K562 (cell line): ENCODE measurements around the gene ZBTB7A. TPM values are rescaled to one million over a fixed set of nuclear protein-coding genes. Genes with fewer than 3 reads are reported as not detected.

Experiments
- ATAC-seq: fragments of 200-7000 bp; cut with Tn5 transposase; 3 replicates; pipeline ENCODE4 v1.9.1; 2020; ENCODE audit warnings: moderate library complexity
- BruUV-seq: library from RNA; stranded (reverse); fragments of 400-500 nt; replicated peaks from 2 replicates; lab custom pipeline; 2021; lab: Mats Ljungman, UMichigan
- CTCF ChIA-PET: fragments of 300-600 bp; formaldehyde crosslinking; extraction: SDS; loops from one replicate; lab custom pipeline; 2021; ENCODE audit warnings: low intra/inter-chr PET ratio; lab: Yijun Ruan, JAX
- POLR2A ChIA-PET: fragments of 300-600, 350-650 bp; sonication (Branson Sonifier 250); formaldehyde crosslinking; extraction: SDS; loops from one replicate; lab custom pipeline; 2021; ENCODE audit warnings: antibody characterized with exemption, inconsistent platforms; lab: Yijun Ruan, JAX
- DNase-seq, 4 experiments: peaks; one replicate each; pipeline versions ENCODE4 v3.0.0 to v3.0.0-alpha.2; 2011 to 2018; ENCODE audit warnings: low spot score in 3 of 4, mixed read lengths in 3 of 4; ENCODE audit errors: extremely low read depth in 1 of 4
- FAIRE-seq: peaks from 2 replicates; lab custom pipeline; 2011; peaks lifted over from hg19 to GRCh38; lab: Jason Lieb, UNC
- H2AFZ ChIP-seq: 2 replicates; pipeline ENCODE4 v1.6.0; 2011; ENCODE audit warnings: low read depth, low read length, control low read depth, inconsistent platforms
- H3K27ac ChIP-seq: fragments of 200-600 bp; 3 replicates; pipeline ENCODE4 v1.8.0; 2011; ENCODE audit warnings: low read depth, mild to moderate bottlenecking, control low read depth, inconsistent platforms, low read length, moderate library complexity, mixed read lengths; ENCODE audit errors: extremely low read depth
- H3K27me3 ChIP-seq, 2 experiments: fragments of 300-600 bp in 1 of 2; 2 replicates in 1 of 2; 3 replicates in 1 of 2; pipeline versions ENCODE4 v1.6.0 to v1.8.0; 2011; ENCODE audit warnings: inconsistent platforms in 2 of 2, low read length in 2 of 2, mild to moderate bottlenecking in 1 of 2, mixed read lengths in 1 of 2, moderate library complexity in 1 of 2; ENCODE audit not compliant: control insufficient read depth in 2 of 2, insufficient read depth in 2 of 2
- H3K36me3 ChIP-seq: fragments of 300-600 bp; 3 replicates; pipeline ENCODE4 v1.8.0; 2011; ENCODE audit warnings: mild to moderate bottlenecking, low read length, inconsistent platforms; ENCODE audit not compliant: control insufficient read depth, insufficient read depth
- H3K4me1 ChIP-seq, 2 experiments: fragments of 200-600 bp in 1 of 2; replicated peaks in 1 of 2; 2 replicates in 1 of 2; 3 replicates in 1 of 2; pipeline versions ENCODE4 v1.5.1 to v1.8.0; 2011; ENCODE audit warnings: inconsistent platforms in 2 of 2, low read length in 2 of 2, mild to moderate bottlenecking in 1 of 2, mixed read lengths in 1 of 2, moderate library complexity in 1 of 2; ENCODE audit not compliant: control insufficient read depth in 2 of 2, insufficient read depth in 2 of 2
- H3K4me2 ChIP-seq: 2 replicates; pipeline ENCODE4 v1.6.1; 2011; ENCODE audit warnings: low read length, control low read depth, inconsistent platforms, mixed read lengths; ENCODE audit not compliant: insufficient read depth
- H3K4me3 ChIP-seq: fragments of 200-600 bp; sonication (generic), shearing (Covaris generic); 2 replicates; pipeline ENCODE4 v1.5.1; 2016; ENCODE audit warnings: control low read depth, inconsistent platforms
- H3K79me2 ChIP-seq: fragments of 200-600 bp; 3 replicates; pipeline ENCODE4 v1.8.0; 2011; ENCODE audit warnings: low read length, inconsistent platforms; ENCODE audit not compliant: control insufficient read depth, insufficient read depth
- H3K9ac ChIP-seq, 2 experiments: 2 replicates each; pipeline versions ENCODE4 v1.6.0 to v1.6.1; 2011; ENCODE audit warnings: low read depth in 2 of 2, low read length in 2 of 2, control low read depth in 1 of 2, inconsistent platforms in 1 of 2, mild to moderate bottlenecking in 1 of 2, mixed read lengths in 1 of 2; ENCODE audit not compliant: insufficient read depth in 1 of 2
- H3K9me1 ChIP-seq: one replicate; pipeline ENCODE4 v1.6.0; 2011; ENCODE audit warnings: inconsistent platforms, mild to moderate bottlenecking, low read length, moderate library complexity; ENCODE audit not compliant: control insufficient read depth, insufficient read depth
- H3K9me3 ChIP-seq: replicated peaks from 2 replicates; pipeline ENCODE4 v1.5.1; 2011; ENCODE audit warnings: low read depth, low read length, inconsistent platforms; ENCODE audit not compliant: control insufficient read depth, insufficient read depth
- H4K20me1 ChIP-seq: replicated peaks from 2 replicates; pipeline ENCODE4 v1.6.1; 2011; ENCODE audit warnings: low read length, inconsistent platforms, mixed read lengths; ENCODE audit not compliant: control insufficient read depth, insufficient read depth
- ERF ChIP-seq: fragments of 450-650 bp; formaldehyde crosslinking; IDR thresholded peaks from 2 replicates; pipeline ENCODE4 v1.4.0; 2020; ENCODE audit warnings: mild to moderate bottlenecking, mixed read lengths
- MCM5 ChIP-seq: fragments of 450-650 bp; IDR thresholded peaks from 2 replicates; pipeline ENCODE4 v1.6.1; 2016; ENCODE audit warnings: low read depth
- MTA3 ChIP-seq: fragments of 450-650 bp; formaldehyde crosslinking; IDR thresholded peaks from 2 replicates; pipeline ENCODE4 v1.6.1; 2017; ENCODE audit warnings: mild to moderate bottlenecking, borderline replicate concordance
- PHF8 ChIP-seq: fragments of 200-600 bp; sonication (generic); IDR thresholded peaks from 2 replicates; pipeline ENCODE4 v1.6.1; 2012; ENCODE audit warnings: mixed run types, mild to moderate bottlenecking, inconsistent platforms, low read length, moderate library complexity, borderline replicate concordance
- PML ChIP-seq: IDR thresholded peaks from 2 replicates; pipeline ENCODE4 v1.6.1; 2012; ENCODE audit warnings: low read length, inconsistent platforms
- POLR2G ChIP-seq: fragments of 200-400 bp; formaldehyde crosslinking; IDR thresholded peaks from 2 replicates; pipeline ENCODE4 v1.6.1; 2017; ENCODE audit warnings: low read depth, mild to moderate bottlenecking, antibody characterized with exemption, low read length, moderate library complexity
- RAD51 ChIP-seq: fragments of 450-650 bp; IDR thresholded peaks from 2 replicates; pipeline ENCODE4 v1.7.1; 2016; ENCODE audit warnings: low read depth, mild to moderate bottlenecking, borderline replicate concordance
- RBBP5 ChIP-seq: fragments of 200-600 bp; sonication (generic); IDR thresholded peaks from 2 replicates; pipeline ENCODE4 v1.6.1; 2012; ENCODE audit warnings: borderline replicate concordance, mild to moderate bottlenecking, low read length, control low read depth, inconsistent platforms; ENCODE audit not compliant: insufficient read depth, poor library complexity, severe bottlenecking
- SRF ChIP-seq, 2 experiments: fragments of 250-450, 450-650 bp in 1 of 2; sonication (Bioruptor Pico) in 1 of 2; sonication (generic) in 1 of 2; formaldehyde crosslinking; IDR thresholded peaks; 2 replicates each; pipeline versions ENCODE4 v1.5.0 to v1.5.1; 2020 to 2022; ENCODE audit warnings: mild to moderate bottlenecking in 1 of 2, missing genetic modification reagents in 1 of 2
- SRSF7 ChIP-seq: fragments of 200-400 bp; formaldehyde crosslinking; optimal IDR thresholded peaks from 2 replicates; pipeline ENCODE3; 2017; ENCODE audit warnings: mild to moderate bottlenecking, low read depth, low read length
- TCFL5 ChIP-seq: fragments of 250-450 bp; sonication (Bioruptor Pico); conservative IDR thresholded peaks from 2 replicates; pipeline ENCODE4 v1.6.1; 2021; ENCODE audit warnings: mild to moderate bottlenecking, moderate library complexity, matching md5 sums
- ZEB2 ChIP-seq: fragments of 450-650 bp; IDR thresholded peaks from 2 replicates; pipeline ENCODE4 v1.6.1; 2016
- ZNF551 ChIP-seq: fragments of 250-450 bp; sonication (Bioruptor Pico); IDR thresholded peaks from 2 replicates; pipeline ENCODE4 v1.5.0; 2021; ENCODE audit warnings: mild to moderate bottlenecking, moderate library complexity
- ZNF584 ChIP-seq: fragments of 200-800 bp; sonication (Bioruptor generic); IDR thresholded peaks from 2 replicates; pipeline ENCODE4 v1.6.1; 2016; ENCODE audit warnings: low read depth, mild to moderate bottlenecking, missing genetic modification characterization, missing compliant biosample characterization
- ZNF644 ChIP-seq: fragments of 200-800 bp; sonication (Bioruptor generic); IDR thresholded peaks from 2 replicates; pipeline ENCODE4 v1.6.1; 2016; ENCODE audit warnings: low read depth, missing genetic modification characterization, missing compliant biosample characterization
- ZSCAN29 ChIP-seq: fragments of 450-650 bp; IDR thresholded peaks from 2 replicates; pipeline ENCODE4 v1.6.1; 2017
- WGBS: fragments of 100-300 bp; shearing (Covaris generic); methylation state at CpG from one replicate; pipeline ENCODE4 v1.1.6; 2016; ENCODE audit warnings: low coverage, mixed read lengths; ENCODE audit not compliant: insufficient coverage; ENCODE audit errors: missing lambda C conversion rate; 5-methylcytosine and 5-hydroxymethylcytosine counted together
- in situ Hi-C: fragments of 300-500 bp; cut with MboI; formaldehyde crosslinking; loops from 4 replicates; pipeline ENCODE4 v1.15.0; 2018; ENCODE audit warnings: inconsistent platforms, mixed read lengths
- intact Hi-C: fragments of 100-400 bp; cut with micrococcal nuclease; formaldehyde crosslinking; loops from 2 replicates; pipeline ENCODE4 v1.14.2; 2022
- polyA plus RNA-seq, 8 experiments: library from polyadenylated mRNA; depleted of rRNA in 4 of 8; stranded (reverse) in 5 of 8; unstranded in 3 of 8; fragments of >200 nt; fragmentation: Nextera tagmentation in 2 of 8; fragmentation: Illumina TruSeq in 1 of 8; extraction: Ambion mirVana in 2 of 8; extraction: Trizol in 1 of 8; gene quantifications; 2 replicates each; pipeline versions ENCODE4 v1.2.1 to v1.2.3, GENCODE V29; 2011 to 2014; ENCODE audit warnings: inconsistent platforms in 1 of 8, missing spikeins in 1 of 8
- total RNA-seq, 7 experiments: library from RNA; depleted of rRNA in 6 of 7; stranded (reverse); fragments of >200 nt in 6 of 7; fragmentation: Illumina TruSeq in 2 of 7; extraction: Trizol in 2 of 7; gene quantifications; 2 replicates each; pipeline versions ENCODE4 v1.2.1 to v1.2.3, GENCODE V29; 2011 to 2021; ENCODE audit warnings: low replicate concordance in 1 of 7
- TF ChIP-seq, protein P1 (sequence below): fragments of 450-650 bp; formaldehyde crosslinking; IDR thresholded peaks from 2 replicates; pipeline ENCODE4 v1.4.0; 2020; ENCODE audit warnings: mild to moderate bottlenecking
- TF ChIP-seq, protein P2 (sequence below): fragments of 250-450 bp; sonication (Bioruptor Pico); IDR thresholded peaks from 2 replicates; pipeline ENCODE4 v1.8.0; 2022; ENCODE audit warnings: moderate library complexity, mild to moderate bottlenecking, inconsistent platforms
- TF ChIP-seq, protein P3 (sequence below): fragments of 200-800 bp; sonication (Bioruptor generic); IDR thresholded peaks from 2 replicates; pipeline ENCODE4 v1.6.1; 2017; ENCODE audit warnings: missing genetic modification characterization, missing compliant biosample characterization
- TF ChIP-seq, protein P4 (sequence below): fragments of 250-450 bp; sonication (Bioruptor Pico); IDR thresholded peaks from 2 replicates; pipeline ENCODE4 v1.6.1; 2021; ENCODE audit warnings: mild to moderate bottlenecking

ZBTB7A gene
- total and polyA plus RNA-seq, 9 of the 15 experiments (the other 6 are each of a cell fraction or from before 2014, with no cell fraction given) = 0.11 to 34.0 (median 4.6) TPM

DNA sequence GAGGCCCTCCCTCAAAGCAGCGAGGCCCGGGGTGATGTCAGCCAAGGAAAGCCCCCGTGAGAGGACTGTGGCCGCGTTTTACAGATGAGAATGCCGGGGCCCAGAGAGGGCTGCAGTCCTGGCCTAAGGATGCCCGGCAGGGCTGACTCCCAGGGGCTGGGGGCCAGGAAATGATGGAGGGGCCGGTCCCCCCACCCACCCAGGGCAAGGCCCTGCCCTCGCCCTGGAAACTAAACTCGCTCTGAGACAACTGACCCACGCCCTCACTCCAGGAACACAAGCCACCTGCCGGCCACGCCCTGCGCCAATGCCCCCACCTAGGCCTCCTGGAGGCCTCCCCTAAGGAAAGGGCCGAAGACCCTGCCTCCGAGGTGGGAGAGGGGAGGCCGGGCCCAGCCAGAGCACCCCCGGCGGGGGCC, 7.2 kb downstream of the ZBTB7A start:
- peak overlapping the region; percentile 88; the same call in 2 of the 3 replicates for H3K27ac ChIP-seq
- peak overlapping the region; percentile 76 to 95; a peak in 3 of 4 replicates for H3K9ac ChIP-seq
- ChIA-PET CTCF (no interaction called here), POLR2A (interaction anchor here (0.6 kb wide), 2 partner anchors 42 to 144 kb away, joined by 3 to 4 read pairs; no protein-coding TSS in a partner anchor)
- H3K4me1 ChIP-seq = peaks cover 36 to 70% of the 10 kb centered on the region in 2 experiments; a peak in 4 of 5 replicates
- H3K9me1 ChIP-seq = peaks cover 20% of the 10 kb centered on the region
- no peak overlapping the region for H2AFZ ChIP-seq
- peaks cover 85% of the 10 kb centered on the region; the same call in 2 of the 3 replicates for H3K36me3 ChIP-seq
- intact Hi-C loops (no loop called here), in situ Hi-C loops (no loop called here)
- ATAC-seq (no peak), FAIRE-seq (no peak), DNase-seq (peak in 1 of 4 experiments; percentile 28)
- H3K9me3 ChIP-seq = no peaks in the 10 kb centered on the region; the same call in 1 of the 2 replicates
- no TSS peak for BruUV-seq
- peak overlapping the region; percentile 33 for H3K4me3 ChIP-seq
- H3K79me2 ChIP-seq = peaks cover 99% of the 10 kb centered on the region
- no peaks in the 10 kb centered on the region for H3K27me3 ChIP-seq
- 42% methylated on average over 14 of the region's 19 CpGs for WGBS
- H3K4me2 ChIP-seq = peak overlapping the region; percentile 66
- H4K20me1 ChIP-seq = peaks cover 64% of the 10 kb centered on the region
- TF ChIP-seq PHF8 (0 out of 2 replicates have a peak, but pooled peaks have one; percentile 10), SRF (CRISPR knock-in tag; IDR thresholded peaks at IDR 0.05) (no peak), RBBP5 (peak; percentile 18), TCFL5 (CRISPR knock-in tag) (no peak), ZNF551 (no peak), PML (no peak), MCM5 (no peak), ERF (CRISPR knock-in tag) (no peak), MTA3 (no peak), ZEB2 (no peak), SRSF7 (no peak), POLR2G (no peak; the same call in 1 of the 2 replicates), ZSCAN29 (no peak), ZNF584 (CRISPR knock-in tag) (no peak), ZNF644 (no peak), RAD51 (no peak)
- TF ChIP-seq, protein P1, sequence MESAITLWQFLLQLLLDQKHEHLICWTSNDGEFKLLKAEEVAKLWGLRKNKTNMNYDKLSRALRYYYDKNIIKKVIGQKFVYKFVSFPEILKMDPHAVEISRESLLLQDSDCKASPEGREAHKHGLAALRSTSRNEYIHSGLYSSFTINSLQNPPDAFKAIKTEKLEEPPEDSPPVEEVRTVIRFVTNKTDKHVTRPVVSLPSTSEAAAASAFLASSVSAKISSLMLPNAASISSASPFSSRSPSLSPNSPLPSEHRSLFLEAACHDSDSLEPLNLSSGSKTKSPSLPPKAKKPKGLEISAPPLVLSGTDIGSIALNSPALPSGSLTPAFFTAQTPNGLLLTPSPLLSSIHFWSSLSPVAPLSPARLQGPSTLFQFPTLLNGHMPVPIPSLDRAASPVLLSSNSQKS (CRISPR knock-in tag) = no peak
- TF ChIP-seq, protein P2, sequence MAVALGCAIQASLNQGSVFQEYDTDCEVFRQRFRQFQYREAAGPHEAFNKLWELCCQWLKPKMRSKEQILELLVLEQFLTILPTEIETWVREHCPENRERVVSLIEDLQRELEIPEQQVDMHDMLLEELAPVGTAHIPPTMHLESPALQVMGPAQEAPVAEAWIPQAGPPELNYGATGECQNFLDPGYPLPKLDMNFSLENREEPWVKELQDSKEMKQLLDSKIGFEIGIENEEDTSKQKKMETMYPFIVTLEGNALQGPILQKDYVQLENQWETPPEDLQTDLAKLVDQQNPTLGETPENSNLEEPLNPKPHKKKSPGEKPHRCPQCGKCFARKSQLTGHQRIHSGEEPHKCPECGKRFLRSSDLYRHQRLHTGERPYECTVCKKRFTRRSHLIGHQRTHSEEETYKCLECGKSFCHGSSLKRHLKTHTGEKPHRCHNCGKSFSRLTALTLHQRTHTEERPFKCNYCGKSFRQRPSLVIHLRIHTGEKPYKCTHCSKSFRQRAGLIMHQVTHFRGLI (CRISPR knock-in tag) = no peak
- TF ChIP-seq, protein P3, sequence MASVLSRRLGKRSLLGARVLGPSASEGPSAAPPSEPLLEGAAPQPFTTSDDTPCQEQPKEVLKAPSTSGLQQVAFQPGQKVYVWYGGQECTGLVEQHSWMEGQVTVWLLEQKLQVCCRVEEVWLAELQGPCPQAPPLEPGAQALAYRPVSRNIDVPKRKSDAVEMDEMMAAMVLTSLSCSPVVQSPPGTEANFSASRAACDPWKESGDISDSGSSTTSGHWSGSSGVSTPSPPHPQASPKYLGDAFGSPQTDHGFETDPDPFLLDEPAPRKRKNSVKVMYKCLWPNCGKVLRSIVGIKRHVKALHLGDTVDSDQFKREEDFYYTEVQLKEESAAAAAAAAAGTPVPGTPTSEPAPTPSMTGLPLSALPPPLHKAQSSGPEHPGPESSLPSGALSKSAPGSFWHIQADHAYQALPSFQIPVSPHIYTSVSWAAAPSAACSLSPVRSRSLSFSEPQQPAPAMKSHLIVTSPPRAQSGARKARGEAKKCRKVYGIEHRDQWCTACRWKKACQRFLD (CRISPR knock-in tag) = no peak
- TF ChIP-seq, protein P4, sequence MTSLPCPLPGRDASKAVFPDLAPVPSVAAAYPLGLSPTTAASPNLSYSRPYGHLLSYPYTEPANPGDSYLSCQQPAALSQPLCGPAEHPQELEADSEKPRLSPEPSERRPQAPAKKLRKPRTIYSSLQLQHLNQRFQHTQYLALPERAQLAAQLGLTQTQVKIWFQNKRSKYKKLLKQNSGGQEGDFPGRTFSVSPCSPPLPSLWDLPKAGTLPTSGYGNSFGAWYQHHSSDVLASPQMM (CRISPR knock-in tag) = no peak
